ENCODE results near the gene GOLGA7B. TPM values are rescaled to one million over a fixed set of nuclear protein-coding genes. Genes with fewer than 3 reads are reported as not detected.

The GOLGA7B gene
- total RNA-seq, 1 donor from 2014 or later = not detected

DNA sequence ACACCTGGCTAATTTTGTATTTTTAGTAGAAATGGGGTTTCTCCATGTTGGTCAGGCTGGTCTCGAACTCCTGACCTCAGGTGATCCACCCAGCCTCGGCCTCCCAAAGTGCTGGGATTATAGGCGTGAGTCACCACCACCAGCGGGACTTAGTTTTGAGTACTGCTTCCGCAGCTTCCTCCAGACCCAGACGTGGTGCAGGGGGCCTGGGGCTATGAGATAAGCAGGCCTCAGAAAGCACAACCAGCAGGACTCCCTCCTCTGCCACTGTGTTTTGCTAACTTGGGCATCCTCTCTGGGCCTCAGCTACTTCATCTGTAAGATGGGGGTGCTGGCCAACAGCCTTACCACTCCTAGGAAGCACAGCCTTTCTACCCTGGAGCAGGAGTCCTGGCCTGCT is 37.8 kb downstream of the GOLGA7B start:
- no peak for ATAC-seq
- intact Hi-C loops (cut with micrococcal nuclease) = no loop called here
- no peak for DNase-seq

- no peak for ATAC-seq
- intact Hi-C loops (cut with micrococcal nuclease) = no loop called here
- no peak for DNase-seq
Measured at GRCh38 chr10:97888134-97888533, 38.5 kb downstream of the GOLGA7B start.

DNA sequence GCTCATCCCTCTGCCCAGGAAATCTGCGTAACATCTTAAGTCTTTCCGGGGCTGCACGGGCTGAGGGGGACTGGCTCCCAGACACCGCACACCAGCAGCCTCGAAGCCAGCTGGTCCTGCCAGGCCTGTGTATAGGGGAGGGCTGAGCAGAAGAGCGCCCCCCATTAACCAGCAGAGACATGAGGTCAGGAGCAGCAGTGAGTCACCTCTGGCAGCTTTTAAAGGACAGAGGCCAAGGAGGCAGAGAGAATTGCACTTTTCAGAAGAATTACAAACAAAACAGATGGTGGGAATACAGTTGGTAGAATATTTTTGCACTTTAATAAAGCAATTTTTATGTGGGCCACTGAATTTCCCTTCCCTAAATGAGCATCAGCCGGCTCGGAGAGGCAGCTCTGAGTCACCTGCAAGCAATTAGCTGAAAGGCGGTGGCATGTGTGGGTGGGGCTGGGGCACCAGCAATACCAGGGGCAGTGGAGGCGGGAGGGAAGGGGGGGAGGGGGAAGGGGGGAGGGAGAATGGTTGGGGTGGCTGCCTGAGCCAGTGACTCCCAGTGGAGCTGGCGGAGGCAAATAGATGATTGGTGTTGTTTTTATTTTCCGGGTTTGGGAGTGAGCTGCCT is 39.1 kb downstream of the GOLGA7B start:
- intact Hi-C loops (cut with micrococcal nuclease) = no loop called here
- ATAC-seq = no peak

DNA sequence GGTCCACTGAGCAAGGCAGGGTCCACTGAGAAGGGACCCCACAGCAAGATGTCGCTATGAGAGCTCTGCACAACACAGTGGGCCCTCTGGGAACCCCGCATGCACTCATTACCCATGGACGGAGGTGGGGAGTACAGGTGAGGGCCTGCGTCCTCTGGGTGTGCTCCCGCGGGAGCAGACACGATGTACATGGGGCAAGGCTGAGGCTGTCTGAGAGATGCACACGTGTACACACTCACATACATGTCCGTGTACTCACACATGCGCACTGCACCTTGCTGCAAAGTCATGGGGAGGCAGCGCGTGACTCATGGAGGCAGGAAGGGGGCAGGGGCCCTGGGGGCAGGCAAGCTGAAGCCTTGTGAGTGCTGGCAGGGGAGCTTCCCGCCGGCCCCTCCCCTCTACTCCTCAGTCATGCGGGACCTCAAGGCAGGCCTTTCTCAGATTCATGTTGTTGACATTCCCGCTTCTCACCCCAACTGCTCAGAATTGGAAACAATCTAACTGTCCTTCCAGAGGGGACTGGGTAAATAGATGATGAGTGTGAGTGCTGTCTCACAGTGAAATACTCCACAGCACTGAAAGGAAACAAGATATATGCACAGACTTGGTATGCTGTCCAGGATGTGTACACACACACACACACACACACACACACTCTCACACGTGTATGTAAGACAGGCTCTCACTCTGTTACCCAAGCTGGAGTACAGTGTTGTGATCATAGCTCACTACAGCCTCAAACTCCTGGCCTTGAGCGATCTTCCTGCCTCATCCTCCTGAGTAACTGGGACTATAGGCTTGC is 40.0 kb downstream of the GOLGA7B start:
- DNase-seq (no peak), ATAC-seq (no peak)
- intact Hi-C loops (cut with micrococcal nuclease) = no loop called here

More for the DNA sequence above, 39.1 kb downstream of the GOLGA7B start:
- no peak for DNase-seq

GRCh38 chr10:97891497-97892167 is 42.0 kb downstream of the GOLGA7B start:
- intact Hi-C loops (cut with micrococcal nuclease) = no loop called here
- DNase-seq = no peak
- ATAC-seq = peak; percentile 30

- DNase-seq (no peak), ATAC-seq (no peak)
- intact Hi-C loops (cut with micrococcal nuclease) = no loop called here
Measured at GRCh38 chr10:97892506-97892905, 42.9 kb downstream of the GOLGA7B start.

DNA sequence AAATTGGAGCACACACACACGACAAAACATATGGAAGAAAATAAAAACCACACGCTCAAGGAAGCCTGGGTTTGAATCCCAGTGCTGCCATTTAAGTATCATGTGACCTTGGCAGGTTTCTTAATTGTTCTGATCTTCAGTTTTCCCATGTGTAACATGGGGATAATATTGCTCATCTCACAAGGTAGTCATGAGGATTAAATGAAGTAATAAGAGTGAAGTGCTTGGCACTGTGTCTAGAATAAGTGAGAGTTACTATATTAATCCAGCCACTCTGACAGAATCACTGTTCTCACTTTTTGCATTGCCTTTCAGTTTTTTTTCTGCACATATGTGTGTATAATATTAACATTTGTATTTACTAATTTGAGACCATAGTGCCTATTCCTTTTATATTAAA is 43.3 kb downstream of the GOLGA7B start:
- no peak for DNase-seq
- intact Hi-C loops (cut with micrococcal nuclease) = no loop called here
- no peak for ATAC-seq

- ATAC-seq (no peak), DNase-seq (no peak)
- intact Hi-C loops (cut with micrococcal nuclease) = no loop called here
Measured at GRCh38 chr10:97894092-97894491, 44.4 kb downstream of the GOLGA7B start.

DNA sequence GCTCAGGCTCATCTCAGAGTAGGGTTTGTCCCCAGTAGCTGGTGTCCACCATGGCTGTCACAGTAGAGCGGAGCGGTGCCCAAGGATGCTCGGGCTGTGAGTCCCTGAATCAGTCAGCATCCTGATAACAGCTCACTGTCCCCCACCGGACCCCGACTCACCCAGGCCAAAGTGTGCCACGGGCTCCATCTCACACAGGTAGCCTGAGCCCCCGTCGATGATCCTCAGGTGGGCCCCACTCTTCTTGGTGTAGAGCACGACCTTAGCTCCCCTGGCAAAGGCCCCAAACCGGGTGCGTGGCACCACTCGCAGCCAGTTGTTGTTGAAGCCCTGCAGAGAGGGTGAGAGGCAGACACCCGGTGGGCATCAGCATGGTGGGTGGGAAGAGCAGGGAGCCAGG is 45.4 kb downstream of the GOLGA7B start:
- DNase-seq = no peak
- intact Hi-C loops (cut with micrococcal nuclease) = no loop called here
- no peak for ATAC-seq

GRCh38 chr10:97895915-97896314 is 46.3 kb downstream of the GOLGA7B start:
- intact Hi-C loops (cut with micrococcal nuclease) = no loop called here
- DNase-seq = peak; percentile 52
- peak; percentile 66 for ATAC-seq

DNA sequence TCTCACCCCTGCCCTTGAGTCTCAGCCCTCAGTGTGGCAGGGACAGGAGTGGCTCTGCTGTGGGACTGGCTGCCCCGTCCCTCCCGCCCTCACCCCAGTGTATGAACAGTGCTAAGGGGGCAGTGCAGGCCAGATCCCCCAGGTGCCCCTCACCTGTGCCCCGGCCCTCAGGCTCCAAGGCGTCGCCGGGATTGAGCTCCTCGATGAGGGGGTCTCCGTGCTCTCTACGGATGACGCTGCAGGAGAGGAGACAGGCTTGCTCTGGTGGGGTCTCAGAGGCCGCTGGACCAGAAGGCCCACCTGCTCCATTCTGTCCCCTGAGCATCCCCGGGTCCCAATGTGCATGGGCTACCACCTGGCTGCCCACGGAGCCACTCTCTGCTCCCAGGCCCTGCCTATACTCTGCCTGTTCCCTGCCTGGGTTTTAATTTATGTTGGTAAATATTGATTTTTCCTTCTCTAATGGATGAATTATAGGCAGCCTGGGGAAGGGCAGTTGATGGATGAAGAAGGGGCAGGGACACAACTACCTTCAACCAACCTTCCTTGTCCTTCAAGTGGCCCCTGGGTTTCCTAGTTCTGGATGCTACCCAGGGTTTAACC is 47.2 kb downstream of the GOLGA7B start:
- ATAC-seq (no peak), DNase-seq (no peak)
- intact Hi-C loops (cut with micrococcal nuclease) = no loop called here

GRCh38 chr10:97898429-97898828 is 48.8 kb downstream of the GOLGA7B start:
- intact Hi-C loops (cut with micrococcal nuclease) = no loop called here
- DNase-seq = no peak
- no peak for ATAC-seq

DNA sequence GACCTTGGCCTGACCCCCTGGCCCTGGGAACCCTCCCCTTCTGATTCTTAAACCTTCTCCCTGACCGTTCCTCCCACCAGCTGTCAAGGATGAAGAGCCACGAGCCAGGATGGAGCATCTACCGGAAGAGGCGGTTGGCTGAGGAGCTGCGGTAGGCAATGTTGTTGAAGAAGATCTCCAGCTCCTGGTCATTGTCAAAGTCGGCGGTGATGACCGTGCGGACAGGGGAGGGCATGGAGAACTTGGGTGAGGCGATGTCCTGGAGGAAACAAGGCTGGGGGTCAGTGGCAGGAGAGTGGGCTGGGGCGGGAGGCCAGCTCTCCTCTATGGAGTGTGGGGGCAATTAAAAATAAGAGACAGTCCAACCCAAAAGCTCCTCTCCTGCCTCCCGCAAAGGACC is 51.7 kb downstream of the GOLGA7B start:
- DNase-seq (no peak), ATAC-seq (no peak)
- intact Hi-C loops (cut with micrococcal nuclease) = no loop called here

DNA sequence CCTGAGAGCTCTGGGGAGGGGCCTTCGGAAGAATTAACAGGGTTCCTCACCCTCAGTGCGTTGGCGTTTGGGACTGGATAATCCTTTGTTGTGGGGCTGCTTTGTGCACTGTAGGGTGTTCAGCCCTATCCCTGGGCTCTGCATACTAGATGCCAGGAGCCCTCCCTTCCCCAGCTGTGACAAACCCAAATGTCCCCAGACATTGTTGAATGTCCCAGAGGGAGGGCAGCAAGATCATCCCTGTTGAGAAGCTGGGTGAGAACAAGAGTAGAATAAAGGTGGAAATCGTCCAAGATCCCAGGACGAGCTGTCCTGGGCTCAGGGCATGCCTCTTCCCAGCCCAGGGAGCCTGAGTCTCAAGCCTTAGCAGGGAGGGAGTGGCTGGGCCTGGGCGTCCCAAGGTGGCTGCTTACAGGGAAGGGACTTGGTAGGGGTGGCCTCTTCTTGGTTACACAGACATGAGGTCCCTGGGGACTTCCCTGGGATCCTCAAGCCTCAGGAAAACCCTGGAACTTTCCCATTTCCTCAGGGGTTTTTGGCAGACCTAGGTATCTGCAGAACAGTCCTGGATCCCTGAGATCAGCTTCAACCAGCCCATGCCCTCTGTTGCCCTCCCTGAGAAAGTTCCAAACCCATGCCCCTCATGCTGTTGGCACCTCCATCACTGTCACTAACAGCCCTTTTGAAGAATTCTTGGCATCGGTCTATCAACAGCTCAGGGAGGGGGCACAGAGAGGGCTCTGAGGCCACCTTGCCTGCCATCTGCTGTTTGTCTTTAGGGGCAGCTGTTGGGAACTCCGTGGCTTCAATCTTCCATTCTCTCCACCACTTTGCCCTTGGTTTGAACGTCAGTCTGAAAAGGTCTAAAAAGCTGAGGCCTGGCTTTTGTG is 53.7 kb downstream of the GOLGA7B start:
- DNase-seq = no peak

DNA sequence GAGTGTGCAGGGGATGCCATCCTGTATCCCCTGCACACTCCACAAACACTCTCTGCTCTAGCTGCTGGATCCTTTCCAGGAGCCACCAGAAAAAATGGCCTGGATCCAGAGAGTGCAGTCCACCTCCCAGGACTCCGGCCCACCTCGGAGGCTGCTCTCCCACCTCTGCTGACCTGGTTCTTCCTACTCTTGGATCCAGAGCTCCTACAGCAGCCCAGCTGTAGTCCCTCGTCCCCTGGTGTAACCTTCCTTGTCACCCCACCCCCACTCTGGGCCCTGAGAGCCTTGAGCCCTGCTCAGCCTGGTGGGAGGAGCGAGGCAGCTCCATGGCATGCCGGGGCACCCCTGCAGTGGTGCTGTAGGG is 54.4 kb downstream of the GOLGA7B start:
- intact Hi-C loops (cut with micrococcal nuclease) = no loop called here
- ATAC-seq (peak; percentile 45), DNase-seq (no peak)

More for the DNA sequence above, 53.7 kb downstream of the GOLGA7B start:
- intact Hi-C loops (cut with micrococcal nuclease) = no loop called here
- ATAC-seq = peak; percentile 76

DNA sequence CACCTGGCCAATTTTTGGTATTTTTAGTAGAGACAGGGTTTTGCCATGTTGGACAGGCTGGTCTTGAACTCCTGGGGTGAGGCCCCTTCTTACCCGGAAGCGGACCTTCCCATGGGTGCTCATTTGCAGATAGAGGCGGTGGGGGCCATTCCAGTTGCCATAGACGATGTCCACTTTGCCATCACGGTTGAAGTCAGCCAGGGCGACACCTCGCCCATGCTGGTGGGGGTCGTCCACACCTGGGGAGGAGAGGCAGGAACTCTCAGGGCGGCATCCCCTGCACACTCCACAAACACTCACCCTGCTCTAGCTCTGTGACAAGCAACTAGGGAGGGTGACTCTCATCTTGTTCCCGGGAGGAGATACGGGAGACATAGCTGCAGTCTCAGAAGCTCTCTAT is 54.9 kb downstream of the GOLGA7B start:
- intact Hi-C loops (cut with micrococcal nuclease) = no loop called here
- DNase-seq (no peak), ATAC-seq (no peak)

GRCh38 chr10:97905276-97905675 is 55.6 kb downstream of the GOLGA7B start:
- no peak for DNase-seq
- intact Hi-C loops (cut with micrococcal nuclease) = no loop called here

DNA sequence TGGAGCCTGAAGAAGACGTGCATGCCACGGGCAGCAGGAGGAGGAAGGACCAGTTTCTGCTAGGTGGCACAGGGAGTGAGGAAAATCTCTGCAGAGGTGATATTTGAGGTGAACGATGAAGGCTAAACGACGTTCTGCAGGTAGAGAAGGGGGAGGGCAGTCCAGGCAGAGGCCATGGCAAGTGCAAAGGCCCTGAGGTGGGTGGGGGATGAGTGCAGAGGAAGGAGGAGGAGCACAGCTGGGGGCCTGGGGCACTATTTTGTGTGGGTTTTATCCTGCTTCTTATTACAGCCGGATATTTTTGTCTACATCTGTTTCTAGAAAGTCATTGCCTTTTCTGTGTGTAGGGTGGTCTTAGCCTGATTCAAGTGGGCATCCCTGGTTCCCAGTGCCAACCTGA is 57.6 kb downstream of the GOLGA7B start:
- ATAC-seq = no peak
- intact Hi-C loops (cut with micrococcal nuclease) = no loop called here
- DNase-seq = no peak

More at GRCh38 chr10:97905276-97905675, 55.6 kb downstream of the GOLGA7B start:
- ATAC-seq = no peak

GRCh38 chr10:97907830-97908229 is 58.2 kb downstream of the GOLGA7B start:
- intact Hi-C loops (cut with micrococcal nuclease) = no loop called here
- DNase-seq = no peak
- ATAC-seq = no peak

All from left ventricle myocardium superior (tissue), 1 donor.